ENCODE data around the gene KIF16B. TPM values are rescaled to one million over a fixed set of nuclear protein-coding genes. Genes with fewer than 3 reads are reported as not detected.

KIF16B gene
- total and polyA plus RNA-seq, 2 of the 8 experiments (the other 6 are each of a cell fraction or from before 2014, with no cell fraction given), result 3.0 to 9.2 TPM

DNA sequence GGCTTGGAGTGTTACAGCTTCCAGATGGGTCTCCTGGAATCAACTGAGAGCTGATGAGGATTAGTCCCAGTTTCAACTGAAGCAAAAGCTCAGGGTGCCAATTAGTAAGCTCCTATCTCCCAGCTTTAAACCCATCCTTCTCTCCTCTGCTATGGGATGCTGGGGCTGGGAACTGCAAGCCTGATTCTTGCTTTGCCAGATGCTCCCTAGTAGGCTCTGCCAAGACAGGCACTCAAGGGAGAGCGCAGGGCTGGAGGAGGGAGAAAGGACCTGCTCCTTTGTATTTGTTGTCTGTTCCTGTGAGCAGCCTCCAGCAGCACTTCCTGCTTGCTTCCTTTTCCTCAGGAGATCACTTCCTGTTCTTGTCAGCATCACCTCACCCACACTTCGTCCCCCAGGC is 309.7 kb downstream of the KIF16B start (continued):
- TF ChIP-seq PHF8 (conservative IDR thresholded peaks at IDR 0.05; ENCODE audit: low read depth, low read length), result no peak
- no peak for TF ChIP-seq RXRA (IDR thresholded peaks at IDR 0.05; ENCODE audit: insufficient read depth, low read depth, low read length)
- no peak for TF ChIP-seq SIN3A (conservative IDR thresholded peaks at IDR 0.05 in 1 of 2, IDR thresholded peaks at IDR 0.05 in 1 of 2; ENCODE audit: low read depth in 1 of 2, low read length in 2 of 2)

Data from H1 (cell line).